GM12878 (cell line): ENCODE data around the gene WDR64. TPM values are rescaled to one million over a fixed set of nuclear protein-coding genes. Genes with fewer than 3 reads are reported as not detected.

ENCODE experiments used
- CREB1 ChIP-seq: IDR thresholded peaks from 2 replicates; pipeline ENCODE4 v1.6.1; 2012; ENCODE audit warnings: low read depth, mild to moderate bottlenecking, inconsistent platforms
- CUX1 ChIP-seq: IDR thresholded peaks from 2 replicates; pipeline ENCODE4 v1.6.1; 2012; ENCODE audit warnings: improper control_type of control experiment, low read depth, low read length; ENCODE audit not compliant: insufficient replicate concordance
- E2F8 ChIP-seq: fragments of 450-650 bp; IDR thresholded peaks from 2 replicates; pipeline ENCODE4 v1.6.1; 2018; ENCODE audit warnings: mild to moderate bottlenecking, low read depth, moderate library complexity; ENCODE audit not compliant: partially characterized antibody
- GABPA ChIP-seq: IDR thresholded peaks from 2 replicates; pipeline ENCODE4 v1.6.1; 2014; ENCODE audit warnings: antibody characterized with exemption, low read depth, mild to moderate bottlenecking, inconsistent platforms
- GATAD2B ChIP-seq: fragments of 450-650 bp; conservative IDR thresholded peaks from 2 replicates; pipeline ENCODE4 v1.6.1; 2017; ENCODE audit warnings: low read depth, mild to moderate bottlenecking, moderate library complexity
- RCOR1 ChIP-seq: conservative IDR thresholded peaks from 2 replicates; pipeline ENCODE4 v1.6.1; 2012; ENCODE audit warnings: low read depth, low read length, improper control_type of control experiment
- SMAD1 ChIP-seq: fragments of 450-650 bp; IDR thresholded peaks from 2 replicates; pipeline ENCODE4 v1.6.1; 2018; ENCODE audit warnings: mild to moderate bottlenecking, low read depth; ENCODE audit not compliant: partially characterized antibody
- SUZ12 ChIP-seq: fragments of 200-600 bp; sonication (generic); IDR thresholded peaks from one replicate; pipeline ENCODE4 v1.6.1; 2018; ENCODE audit warnings: antibody characterized with exemption, mild to moderate bottlenecking; ENCODE audit not compliant: unreplicated experiment
- TCF7 ChIP-seq: IDR thresholded peaks from 2 replicates; pipeline ENCODE4 v1.6.1; 2014; ENCODE audit warnings: antibody characterized with exemption, borderline replicate concordance
- ZNF274 ChIP-seq: IDR thresholded peaks from one replicate; pipeline ENCODE4 v1.8.0; 2011; ENCODE audit not compliant: insufficient read length, insufficient read depth
- polyA plus RNA-seq, 11 experiments: library from polyadenylated mRNA; depleted of rRNA in 4 of 11; unstranded in 6 of 11; stranded (reverse) in 5 of 11; fragments of >200 nt; fragmentation: Nextera tagmentation in 4 of 11; fragmentation: Illumina TruSeq in 1 of 11; extraction: Ambion mirVana in 4 of 11; extraction: Trizol in 1 of 11; gene quantifications; 1 replicate in 1 of 11; 2 replicates in 10 of 11; pipeline versions ENCODE4 v1.2.1 to v1.2.3, GENCODE V29; 2011 to 2016; ENCODE audit warnings: inconsistent platforms in 2 of 11, missing spikeins in 2 of 11, low read depth in 1 of 11
- total RNA-seq, 4 experiments: library from RNA; depleted of rRNA in 3 of 4; stranded (reverse); fragments of >200 nt in 3 of 4; fragmentation: Illumina TruSeq in 1 of 4; extraction: Trizol in 1 of 4; gene quantifications; 2 replicates each; pipeline versions ENCODE4 v1.2.1 to v1.2.3, GENCODE V29; 2013 to 2021
- TF ChIP-seq, protein P1 (sequence below): fragments of 450-650 bp; IDR thresholded peaks from 2 replicates; pipeline ENCODE4 v1.6.1; 2016; ENCODE audit warnings: mild to moderate bottlenecking, moderate library complexity, borderline replicate concordance
- TF ChIP-seq, protein P2 (sequence below): fragments of 150-350 bp; IDR thresholded peaks from 2 replicates; pipeline ENCODE4 v1.6.1; 2016; ENCODE audit warnings: low read depth, low read length

WDR64 gene
- total and polyA plus RNA-seq, 10 of the 15 experiments (the other 5 are each of a cell fraction or from before 2014, with no cell fraction given) = 0.01 TPM; not detected in 9

DNA sequence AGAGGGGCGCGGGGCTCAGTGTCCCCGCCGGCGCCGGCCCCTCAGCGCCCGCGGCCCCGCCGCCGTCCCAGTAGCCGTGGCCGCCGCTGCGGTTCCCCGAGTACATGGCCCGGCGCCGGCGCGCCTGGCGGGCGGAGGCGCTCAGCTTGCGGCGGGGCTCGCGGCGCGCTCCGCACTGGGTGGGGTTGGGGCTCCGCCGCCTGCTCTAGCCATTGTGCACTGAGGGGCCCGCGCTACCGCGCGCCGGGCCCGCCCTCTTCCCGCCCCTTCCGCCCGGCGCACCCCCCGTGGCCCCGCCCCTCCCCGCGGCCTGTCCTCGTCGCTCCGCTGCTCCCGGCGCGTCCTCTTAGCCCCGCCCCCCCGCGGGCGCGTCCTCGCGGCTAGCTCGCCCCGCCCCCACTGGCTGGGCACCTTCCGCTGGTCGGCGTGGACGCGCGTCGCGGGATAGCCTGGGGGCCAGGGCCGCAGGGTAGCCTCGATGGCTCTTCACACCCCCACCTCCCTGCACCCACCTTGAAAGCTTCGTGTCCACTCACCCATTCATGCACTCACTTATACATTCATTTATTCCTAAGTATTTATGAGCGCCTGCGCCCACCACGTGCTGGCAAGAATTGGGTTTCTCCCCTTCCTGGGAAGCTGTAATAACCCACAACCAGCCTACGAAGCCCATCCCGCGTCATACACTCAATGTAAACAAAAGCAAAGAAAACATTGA lies 11.8 kb upstream of the WDR64 start, which contains the start of the genes CHML and OPN3 (continued):
- TF ChIP-seq GATAD2B (peak; percentile 72; the same call in 1 of the 2 replicates), CUX1 (no peak), CREB1 (peak; percentile 45), TCF7 (no peak), GABPA (no peak), SMAD1 (no peak), SUZ12 (no peak), ZNF274 (no peak), E2F8 (no peak), RCOR1 (no peak)
- TF ChIP-seq, protein P1, sequence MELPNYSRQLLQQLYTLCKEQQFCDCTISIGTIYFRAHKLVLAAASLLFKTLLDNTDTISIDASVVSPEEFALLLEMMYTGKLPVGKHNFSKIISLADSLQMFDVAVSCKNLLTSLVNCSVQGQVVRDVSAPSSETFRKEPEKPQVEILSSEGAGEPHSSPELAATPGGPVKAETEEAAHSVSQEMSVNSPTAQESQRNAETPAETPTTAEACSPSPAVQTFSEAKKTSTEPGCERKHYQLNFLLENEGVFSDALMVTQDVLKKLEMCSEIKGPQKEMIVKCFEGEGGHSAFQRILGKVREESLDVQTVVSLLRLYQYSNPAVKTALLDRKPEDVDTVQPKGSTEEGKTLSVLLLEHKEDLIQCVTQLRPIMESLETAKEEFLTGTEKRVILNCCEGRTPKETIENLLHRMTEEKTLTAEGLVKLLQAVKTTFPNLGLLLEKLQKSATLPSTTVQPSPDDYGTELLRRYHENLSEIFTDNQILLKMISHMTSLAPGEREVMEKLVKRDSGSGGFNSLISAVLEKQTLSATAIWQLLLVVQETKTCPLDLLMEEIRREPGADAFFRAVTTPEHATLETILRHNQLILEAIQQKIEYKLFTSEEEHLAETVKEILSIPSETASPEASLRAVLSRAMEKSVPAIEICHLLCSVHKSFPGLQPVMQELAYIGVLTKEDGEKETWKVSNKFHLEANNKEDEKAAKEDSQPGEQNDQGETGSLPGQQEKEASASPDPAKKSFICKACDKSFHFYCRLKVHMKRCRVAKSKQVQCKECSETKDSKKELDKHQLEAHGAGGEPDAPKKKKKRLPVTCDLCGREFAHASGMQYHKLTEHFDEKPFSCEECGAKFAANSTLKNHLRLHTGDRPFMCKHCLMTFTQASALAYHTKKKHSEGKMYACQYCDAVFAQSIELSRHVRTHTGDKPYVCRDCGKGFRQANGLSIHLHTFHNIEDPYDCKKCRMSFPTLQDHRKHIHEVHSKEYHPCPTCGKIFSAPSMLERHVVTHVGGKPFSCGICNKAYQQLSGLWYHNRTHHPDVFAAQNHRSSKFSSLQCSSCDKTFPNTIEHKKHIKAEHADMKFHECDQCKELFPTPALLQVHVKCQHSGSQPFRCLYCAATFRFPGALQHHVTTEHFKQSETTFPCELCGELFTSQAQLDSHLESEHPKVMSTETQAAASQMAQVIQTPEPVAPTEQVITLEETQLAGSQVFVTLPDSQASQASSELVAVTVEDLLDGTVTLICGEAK = no peak
- TF ChIP-seq, protein P2, sequence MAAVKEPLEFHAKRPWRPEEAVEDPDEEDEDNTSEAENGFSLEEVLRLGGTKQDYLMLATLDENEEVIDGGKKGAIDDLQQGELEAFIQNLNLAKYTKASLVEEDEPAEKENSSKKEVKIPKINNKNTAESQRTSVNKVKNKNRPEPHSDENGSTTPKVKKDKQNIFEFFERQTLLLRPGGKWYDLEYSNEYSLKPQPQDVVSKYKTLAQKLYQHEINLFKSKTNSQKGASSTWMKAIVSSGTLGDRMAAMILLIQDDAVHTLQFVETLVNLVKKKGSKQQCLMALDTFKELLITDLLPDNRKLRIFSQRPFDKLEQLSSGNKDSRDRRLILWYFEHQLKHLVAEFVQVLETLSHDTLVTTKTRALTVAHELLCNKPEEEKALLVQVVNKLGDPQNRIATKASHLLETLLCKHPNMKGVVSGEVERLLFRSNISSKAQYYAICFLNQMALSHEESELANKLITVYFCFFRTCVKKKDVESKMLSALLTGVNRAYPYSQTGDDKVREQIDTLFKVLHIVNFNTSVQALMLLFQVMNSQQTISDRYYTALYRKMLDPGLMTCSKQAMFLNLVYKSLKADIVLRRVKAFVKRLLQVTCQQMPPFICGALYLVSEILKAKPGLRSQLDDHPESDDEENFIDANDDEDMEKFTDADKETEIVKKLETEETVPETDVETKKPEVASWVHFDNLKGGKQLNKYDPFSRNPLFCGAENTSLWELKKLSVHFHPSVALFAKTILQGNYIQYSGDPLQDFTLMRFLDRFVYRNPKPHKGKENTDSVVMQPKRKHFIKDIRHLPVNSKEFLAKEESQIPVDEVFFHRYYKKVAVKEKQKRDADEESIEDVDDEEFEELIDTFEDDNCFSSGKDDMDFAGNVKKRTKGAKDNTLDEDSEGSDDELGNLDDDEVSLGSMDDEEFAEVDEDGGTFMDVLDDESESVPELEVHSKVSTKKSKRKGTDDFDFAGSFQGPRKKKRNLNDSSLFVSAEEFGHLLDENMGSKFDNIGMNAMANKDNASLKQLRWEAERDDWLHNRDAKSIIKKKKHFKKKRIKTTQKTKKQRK = no peak
